GM12891 (cell line): ENCODE measurements around the gene PDXP.
A peak's percentile ranks its signal among the peaks of the same experiment; 100 is the strongest.

Experiments
- POLR2A ChIP-seq: IDR thresholded peaks from 2 replicates; pipeline ENCODE4 v1.6.1; 2011; ENCODE audit warnings: low read depth, low read length, control low read depth
- POLR2AphosphoS5 ChIP-seq: IDR thresholded peaks from 2 replicates; pipeline ENCODE4 v1.6.1; 2011; ENCODE audit warnings: low read depth, low read length, control low read depth

- TF ChIP-seq POLR2A, result 0 out of 2 replicates have a peak, but pooled peaks have one; percentile 17
- peak; percentile 54; the same call in 1 of the 2 replicates for TF ChIP-seq POLR2AphosphoS5
Observed at GRCh38 chr22:37628830-37629229, 29.7 kb upstream of the PDXP start.
